D721Med (cell line): ENCODE results near the gene PACRGL.

Experiments used
- DNase-seq: peaks from one replicate; pipeline ENCODE4 v3.0.0; 2011; ENCODE audit warnings: low spot score; ENCODE audit not compliant: insufficient read length
- FAIRE-seq: peaks from 2 replicates; lab custom pipeline; 2011; peaks lifted over from hg19 to GRCh38; lab: Jason Lieb, UNC
- CTCF ChIP-seq: IDR thresholded peaks from 2 replicates; pipeline ENCODE4 v1.5.1; 2012; ENCODE audit warnings: mild to moderate bottlenecking, control low read depth; ENCODE audit not compliant: insufficient read depth; ENCODE audit errors: missing control alignments

Gene PACRGL

GRCh38 chr4:20700007-20700761 is at the start of gene PACRGL:
TSS of gene PACRGL (plus strand) at chr4:20700458. CDS start at chr4:20704482, 4,024 bp downstream.
- peak; percentile 11 for FAIRE-seq
- no peak for TF ChIP-seq CTCF
- DNase-seq: peak; percentile 30

GRCh38 chr4:20652226-20652885 is 47.9 kb upstream of the PACRGL start:
- DNase-seq (no peak), FAIRE-seq (no peak)
- no peak for TF ChIP-seq CTCF

- DNase-seq (no peak), FAIRE-seq (no peak)
- no peak for TF ChIP-seq CTCF
Observed at GRCh38 chr4:20658456-20658855, 41.8 kb upstream of the PACRGL start.

GRCh38 chr4:20662851-20663250 is 37.4 kb upstream of the PACRGL start:
- DNase-seq (no peak), FAIRE-seq (no peak)
- TF ChIP-seq CTCF: no peak

- DNase-seq (no peak), FAIRE-seq (no peak)
- TF ChIP-seq CTCF: no peak
Observed at GRCh38 chr4:20666012-20666860, 34.0 kb upstream of the PACRGL start.

GRCh38 chr4:20672262-20672661 is 28.0 kb upstream of the PACRGL start:
- TF ChIP-seq CTCF: no peak
- DNase-seq: no peak
- FAIRE-seq: no peak
